ENCODE results near the gene KSR2.

Gene KSR2

DNA sequence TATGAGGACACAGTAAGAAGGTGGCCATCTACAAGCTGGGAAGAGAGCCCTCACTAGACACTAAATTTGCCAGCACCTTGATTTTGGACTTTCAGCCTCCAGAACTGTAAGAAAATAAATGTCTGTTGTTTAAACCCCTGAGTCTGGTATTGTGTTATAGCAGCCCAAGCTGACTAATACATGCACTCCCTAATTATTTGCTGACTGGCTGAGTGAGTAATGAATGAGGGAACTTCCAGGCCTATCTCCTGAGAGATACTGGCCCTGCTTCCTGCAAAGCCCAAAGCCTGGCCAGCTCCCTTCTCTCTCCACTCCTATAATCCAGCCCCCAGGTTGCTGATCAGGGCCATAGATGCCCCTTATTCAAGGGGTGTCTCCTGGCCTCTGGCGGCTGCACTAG is 487.3 kb downstream of the KSR2 start:
- DNase-seq, result no peak

DNA sequence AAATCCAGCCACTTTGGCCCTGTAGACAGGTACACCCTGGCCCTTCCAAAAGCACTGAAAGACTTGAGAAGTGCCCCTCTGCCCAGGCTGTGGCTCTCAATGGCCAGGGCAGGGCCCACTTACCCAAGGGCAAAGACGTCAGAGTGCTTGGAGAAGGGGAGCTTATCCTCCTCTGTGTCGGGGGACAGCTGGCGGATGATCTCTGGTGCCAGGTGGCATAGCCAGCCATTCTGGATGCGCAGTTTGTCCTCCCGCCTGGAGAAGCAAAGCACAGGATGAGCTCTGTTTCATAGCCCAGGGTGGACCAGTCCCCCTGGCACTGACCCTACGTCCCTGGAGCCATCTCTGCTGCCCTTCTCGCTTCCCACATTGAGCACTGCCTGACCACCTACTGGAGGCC is 492.4 kb downstream of the KSR2 start:
- DNase-seq, result no peak

DNA sequence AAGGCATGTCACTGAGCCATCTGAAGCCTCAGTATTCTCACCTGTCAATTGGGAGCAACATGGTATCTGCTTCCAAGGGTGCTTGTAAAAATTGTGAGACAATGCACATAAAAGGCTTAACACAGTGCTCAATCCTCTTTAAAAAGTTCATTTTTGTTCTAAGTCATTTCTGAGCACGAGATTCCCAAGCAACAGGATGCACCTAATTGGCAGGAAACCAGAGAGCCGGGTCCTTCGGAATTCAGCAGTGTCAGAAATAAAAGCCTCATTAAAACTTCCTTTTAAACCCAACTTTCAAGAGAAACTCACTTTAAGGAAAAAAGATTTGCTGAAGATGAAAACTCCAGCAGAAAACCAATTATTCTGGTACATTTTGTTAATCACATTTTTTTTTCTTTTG is 494.9 kb downstream of the KSR2 start:
- DNase-seq, result no peak

DNA sequence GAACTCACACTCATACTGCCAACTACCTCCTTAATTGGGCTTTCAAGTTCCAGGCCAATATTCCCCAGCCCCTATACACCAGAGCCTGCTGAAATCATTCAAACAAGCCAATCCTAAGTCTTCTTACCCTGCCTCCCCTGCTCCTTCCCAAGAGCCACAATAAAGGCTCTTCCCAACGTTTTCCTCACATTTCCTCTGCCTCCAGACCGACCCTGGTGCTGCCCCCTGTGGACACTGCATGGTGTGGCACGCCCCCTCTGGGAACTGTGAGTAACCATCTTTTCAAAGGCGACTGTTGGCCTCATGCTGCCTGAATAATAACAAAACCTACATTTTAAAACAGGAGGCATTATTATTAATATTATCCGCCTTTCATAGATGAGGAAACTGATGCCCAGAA is 495.8 kb downstream of the KSR2 start:
- DNase-seq, result no peak

DNA sequence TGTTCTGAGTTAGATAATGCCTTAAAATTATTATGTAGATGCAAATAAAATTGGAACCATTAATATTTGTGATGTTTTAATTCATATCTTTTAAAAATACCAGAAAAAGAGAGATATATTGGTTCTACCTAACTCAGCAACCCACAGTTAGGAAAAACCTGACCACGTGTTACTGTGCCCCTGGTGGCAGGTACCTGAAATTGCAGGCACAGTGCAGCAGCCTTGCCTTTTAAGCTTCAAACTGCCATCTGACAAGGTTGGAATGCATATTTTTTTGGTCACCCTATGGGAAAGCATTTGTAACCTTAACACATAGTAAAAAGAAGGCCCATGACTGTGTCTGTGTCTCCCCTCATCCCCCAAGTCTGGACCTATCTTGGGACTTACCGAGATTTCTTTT is 498.0 kb downstream of the KSR2 start:
- no peak for DNase-seq

DNA sequence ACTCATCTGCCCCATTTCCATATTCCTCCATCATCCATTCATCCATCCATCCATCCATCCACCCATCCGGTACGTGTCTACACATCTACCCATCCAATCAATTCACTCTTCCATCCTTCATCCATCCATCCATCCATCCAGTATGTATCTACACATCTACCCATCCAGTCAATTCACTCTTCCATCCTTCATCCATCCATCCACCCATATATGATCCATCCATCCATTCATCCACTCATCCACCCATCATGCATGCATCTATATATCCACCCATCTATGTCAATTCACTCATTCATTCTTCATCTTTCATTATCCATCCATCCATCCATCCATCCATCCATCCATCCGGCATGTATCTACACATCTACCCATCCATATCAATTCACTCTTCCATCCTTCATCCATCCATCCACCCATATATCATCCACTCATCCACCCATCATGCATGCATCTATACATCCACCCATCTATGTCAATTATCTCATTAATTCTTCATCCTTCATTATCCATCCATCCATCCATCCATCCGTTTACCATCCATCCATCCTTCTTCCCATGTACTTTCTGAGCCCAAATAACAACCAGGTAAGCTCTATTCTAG is 498.8 kb downstream of the KSR2 start:
- DNase-seq, result no peak

DNA sequence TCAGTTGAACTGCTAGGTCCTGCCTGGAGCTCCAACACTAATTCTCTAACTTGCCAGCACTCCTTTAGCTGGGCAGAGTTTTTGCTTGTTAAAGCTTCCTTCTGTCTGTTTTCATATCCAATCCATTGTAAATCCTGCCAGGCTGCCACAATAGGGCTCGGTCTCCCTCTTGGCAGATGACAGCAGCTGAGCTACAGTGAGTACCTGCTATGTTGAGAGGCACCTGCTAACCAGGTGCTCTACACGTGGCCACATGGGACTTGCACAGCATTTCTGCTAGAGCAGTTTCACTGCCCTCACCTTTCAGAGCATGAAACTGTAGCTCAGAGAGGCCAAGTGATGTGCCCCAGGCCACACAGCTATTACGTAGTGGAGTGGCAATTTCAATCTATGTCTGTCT is 500.8 kb downstream of the KSR2 start:
- DNase-seq, result no peak

DNA sequence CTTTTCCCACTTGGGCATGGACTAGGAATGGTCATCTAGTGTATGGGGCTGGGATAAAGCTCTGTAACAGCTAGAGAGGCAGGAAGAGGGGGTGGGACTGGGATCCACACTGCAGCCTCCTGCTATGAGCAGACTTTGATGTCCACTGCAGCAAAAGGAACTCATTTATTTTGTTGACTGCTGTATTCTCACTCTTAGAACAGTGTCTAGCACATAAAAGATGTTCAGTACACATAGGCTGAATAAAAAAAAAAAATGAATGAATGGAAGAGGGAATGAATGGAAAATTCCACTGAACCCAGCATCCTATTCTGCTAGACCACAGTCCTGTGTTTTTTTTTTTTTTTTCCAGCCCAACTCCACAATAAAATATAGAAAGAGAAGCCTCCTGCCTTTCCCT is 501.2 kb downstream of the KSR2 start:
- no peak for DNase-seq

DNA sequence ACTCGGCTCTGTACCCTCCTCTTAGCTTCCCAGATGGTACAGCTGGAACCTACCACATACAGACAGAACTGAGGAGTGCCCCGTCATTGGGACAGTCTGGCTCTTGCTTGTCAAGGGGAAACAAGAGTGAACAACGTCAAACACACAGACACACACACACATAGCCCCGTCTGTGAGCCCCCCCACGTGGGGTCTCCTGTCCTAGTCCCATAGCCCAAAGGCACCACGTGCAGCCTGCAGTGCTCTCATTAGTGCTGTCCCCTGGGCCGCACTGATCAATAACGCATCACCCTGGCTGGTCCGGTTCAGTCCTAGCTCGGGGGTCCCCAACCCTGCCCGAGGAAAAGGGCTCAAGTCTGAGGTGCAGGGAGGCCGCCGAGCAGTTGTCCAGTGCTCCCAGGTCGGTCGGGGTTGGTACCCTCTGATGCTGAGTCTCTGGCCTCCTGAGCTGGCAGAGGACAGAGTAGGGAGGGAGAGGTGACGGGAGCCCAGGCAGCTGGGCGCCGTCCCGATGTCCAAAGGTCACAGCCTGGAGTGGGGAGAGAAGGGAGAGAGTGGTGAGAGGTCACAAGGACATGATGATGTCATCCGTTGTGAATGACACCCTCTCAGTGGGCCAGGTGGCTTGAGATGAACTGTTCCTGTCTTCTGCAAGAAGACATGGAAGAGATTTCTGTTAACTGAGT is 502.0 kb downstream of the KSR2 start:
- no peak for DNase-seq

DNA sequence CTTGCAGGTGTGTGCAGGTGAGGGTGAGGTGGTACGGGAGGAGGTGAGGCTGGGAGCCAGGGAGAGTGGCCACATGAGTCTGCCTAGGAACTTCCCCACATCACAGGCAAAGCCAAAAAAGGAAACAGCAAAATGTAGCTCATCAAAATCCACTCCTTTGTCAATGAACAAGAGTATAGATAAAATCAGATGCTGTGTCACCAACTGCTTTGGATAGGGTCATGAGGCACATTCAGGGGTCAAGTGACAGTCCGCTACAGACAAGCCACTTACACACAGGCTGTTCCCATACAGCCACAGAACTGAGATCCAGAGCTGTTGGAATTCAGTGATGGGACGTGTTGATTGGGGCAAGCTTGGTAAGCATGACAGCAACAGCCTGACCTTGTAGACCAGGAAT is 507.1 kb downstream of the KSR2 start:
- DNase-seq, result no peak

DNA sequence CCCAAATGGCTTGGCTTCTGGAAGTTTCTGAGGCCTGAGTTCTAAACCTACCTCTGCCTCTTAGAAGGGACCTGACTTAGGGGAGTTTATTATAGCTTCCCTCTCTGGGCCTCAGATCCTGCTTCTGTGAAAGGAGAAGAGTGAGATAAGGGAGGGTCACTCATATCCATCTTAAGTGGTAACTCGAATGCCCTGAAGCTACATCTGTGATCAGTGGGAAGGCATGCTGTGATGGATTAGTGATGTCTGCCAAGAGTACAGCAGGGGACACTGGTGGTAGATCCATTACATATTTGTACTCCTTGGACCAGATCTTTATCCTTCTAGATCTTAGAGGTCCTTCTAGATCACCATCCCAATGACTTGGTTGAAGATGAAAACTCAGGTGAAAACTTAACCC is 509.6 kb downstream of the KSR2 start:
- no peak for DNase-seq

DNA sequence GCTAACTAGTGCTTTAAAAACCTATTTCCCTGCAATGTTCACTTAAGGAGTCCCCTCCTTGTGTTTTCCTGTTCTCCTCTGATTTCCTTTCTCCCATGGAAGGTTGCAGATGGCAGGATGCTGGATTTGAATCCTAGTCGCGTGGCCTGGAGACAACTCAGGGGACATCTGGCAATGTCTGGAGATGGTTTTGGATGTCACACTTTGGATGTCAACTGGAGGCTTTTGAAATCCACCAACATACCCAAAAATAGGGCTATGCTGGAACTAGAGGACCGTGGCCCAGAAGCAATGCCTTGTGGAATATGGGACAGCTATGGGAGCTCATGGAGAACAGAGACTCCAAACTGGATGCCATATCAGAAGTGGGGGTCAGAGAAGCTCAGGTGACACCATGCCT is 511.6 kb downstream of the KSR2 start:
- no peak for DNase-seq

DNA sequence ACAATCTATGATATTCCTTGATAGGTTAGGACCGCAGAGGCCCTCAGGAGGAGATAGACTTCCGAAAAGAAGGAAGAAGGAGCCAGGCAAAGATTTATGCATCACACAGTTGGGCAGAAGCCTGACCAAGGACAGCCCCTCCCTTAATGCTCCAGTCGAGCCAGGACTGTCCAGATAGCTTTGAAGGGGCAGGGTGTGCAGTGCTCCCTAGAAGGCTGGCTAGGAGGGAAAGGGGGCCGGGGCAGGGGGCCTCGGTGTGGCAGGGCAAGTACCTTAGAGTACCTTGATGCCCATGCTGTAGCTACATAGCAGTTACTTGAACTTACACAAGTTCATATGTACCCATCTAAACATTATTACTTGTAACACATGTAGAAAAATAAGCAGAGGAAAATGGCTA is 512.7 kb downstream of the KSR2 start:
- no peak for DNase-seq

DNA sequence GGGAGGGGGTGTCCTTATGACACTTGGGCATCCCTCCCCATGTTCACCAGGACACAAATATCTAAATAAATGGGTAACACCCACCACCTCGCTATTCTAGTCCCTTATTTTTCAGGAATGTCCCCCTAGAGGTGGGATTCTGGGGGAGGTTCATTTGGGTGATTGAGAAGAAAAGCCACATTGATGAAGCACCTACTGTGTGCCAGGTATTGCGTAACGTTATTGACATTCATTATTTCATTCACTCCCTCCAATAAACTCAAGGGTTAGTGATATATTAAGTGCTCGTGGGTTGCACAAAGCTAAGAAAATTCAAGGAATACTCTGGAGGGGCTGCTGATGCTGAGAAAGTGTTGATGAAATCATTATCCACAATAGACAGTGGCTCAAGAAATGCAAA is 514.8 kb downstream of the KSR2 start:
- no peak for DNase-seq

DNA sequence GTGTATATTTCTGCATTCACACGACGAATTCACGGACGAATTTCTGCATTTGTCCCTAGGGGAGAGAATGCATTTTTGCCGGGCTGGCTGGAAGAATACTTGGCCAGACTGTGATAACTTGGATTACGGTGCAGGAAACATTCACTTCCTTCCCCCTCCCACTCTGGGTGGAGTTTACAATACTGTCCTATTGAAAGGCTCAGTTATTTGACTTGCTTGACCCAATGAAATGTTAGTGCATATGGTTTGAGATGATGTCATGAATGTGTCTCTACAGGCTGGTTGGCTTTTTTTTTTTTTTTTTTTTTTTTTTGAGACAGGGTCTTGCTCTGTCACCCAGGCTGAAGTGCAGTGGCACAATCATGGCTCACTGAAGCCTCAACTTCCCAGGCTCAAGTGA is 516.7 kb downstream of the KSR2 start:
- no peak for DNase-seq

DNA sequence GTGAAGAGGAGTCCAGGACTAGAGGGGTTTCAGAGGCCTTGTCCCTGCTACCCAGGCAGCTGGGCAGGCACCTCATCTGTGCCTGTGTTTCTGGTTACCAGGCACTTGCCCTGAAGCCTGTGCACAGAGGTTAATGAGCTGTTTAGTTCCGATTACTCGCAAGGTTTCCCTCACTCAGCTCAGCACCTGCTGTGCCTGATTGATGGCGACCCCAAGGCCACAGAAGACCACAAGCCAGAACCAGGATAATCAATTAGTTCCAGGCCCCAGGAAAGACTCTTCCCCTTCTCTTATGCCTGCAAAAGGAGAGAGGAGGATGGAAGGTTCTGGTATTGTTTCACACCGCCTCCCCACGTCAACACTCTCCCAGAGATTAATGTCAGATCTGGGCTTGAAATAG is 518.6 kb downstream of the KSR2 start:
- DNase-seq, result no peak

DNA sequence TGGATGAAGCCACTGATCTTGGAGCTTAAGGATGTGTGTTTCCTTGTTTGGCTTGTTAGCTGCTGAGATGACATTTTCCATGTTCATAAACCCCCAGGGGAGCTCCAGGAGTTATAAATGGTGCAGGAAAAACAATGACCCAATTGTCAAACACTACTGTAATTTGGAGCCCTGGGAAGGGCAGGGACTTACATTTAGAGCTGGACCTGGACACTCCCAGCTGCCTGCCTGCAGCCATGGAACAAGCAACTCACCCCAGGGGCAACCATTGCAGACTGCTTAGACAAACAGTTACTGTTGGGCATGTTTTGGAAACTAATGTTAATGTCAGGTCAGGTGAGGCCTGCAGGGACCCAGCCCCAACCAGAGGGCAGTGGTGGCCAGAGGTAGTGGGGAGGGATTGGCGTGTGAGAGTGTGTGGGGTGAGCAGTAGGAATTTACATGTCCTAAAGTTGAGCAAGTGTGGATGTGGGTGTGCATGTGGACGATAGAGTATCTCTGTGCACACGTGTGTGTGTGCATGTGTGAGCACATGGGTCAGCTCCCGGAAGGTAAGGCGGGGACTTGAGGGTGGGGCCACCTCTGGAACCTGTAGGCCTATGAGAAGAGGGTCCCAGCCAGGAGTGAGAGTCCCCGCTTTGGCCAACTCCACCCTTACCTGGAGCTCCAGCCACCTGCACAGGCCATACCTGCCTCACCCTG is 521.0 kb downstream of the KSR2 start:
- no peak for DNase-seq

DNA sequence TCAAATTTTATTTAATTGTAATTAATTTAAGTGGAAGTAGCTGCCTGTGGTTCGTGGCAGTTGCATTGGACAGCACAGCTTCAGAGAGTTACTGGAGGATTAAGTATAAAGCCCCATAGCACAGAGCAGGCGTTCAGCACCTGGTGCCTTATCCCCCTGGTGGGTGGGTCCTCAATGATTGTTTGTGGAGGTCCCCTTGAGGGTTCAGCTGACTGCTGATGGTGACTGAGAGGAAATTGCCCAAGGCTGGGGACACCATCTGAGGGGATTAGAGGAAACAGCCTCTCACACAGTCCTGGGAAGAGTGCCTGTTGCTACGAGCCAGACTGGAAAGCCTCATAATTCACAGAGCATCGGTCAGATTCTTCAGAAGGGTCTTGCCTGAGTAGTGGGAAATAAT is 524.0 kb downstream of the KSR2 start:
- no peak for DNase-seq

DNA sequence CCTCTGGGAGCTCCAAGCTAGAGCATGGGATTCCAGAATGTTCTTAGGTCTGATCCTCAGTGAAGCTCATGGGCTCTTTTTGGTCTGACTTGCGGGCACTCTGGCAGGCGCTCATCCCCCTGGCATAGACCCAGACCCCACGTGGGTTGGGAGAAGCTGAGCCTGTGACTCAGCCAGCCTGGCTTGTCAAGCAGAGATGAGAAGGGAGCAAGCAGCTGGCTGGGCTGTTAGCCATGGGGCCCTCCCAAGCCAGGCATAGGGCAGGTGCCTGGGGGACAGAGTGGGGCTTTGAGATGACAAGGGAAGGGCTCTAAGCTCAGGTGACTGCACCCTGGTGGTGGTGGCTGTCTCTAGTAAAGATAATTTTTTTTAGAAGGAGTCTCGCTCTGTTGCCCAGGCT is 527.0 kb downstream of the KSR2 start:
- peak; percentile 56 for DNase-seq

DNA sequence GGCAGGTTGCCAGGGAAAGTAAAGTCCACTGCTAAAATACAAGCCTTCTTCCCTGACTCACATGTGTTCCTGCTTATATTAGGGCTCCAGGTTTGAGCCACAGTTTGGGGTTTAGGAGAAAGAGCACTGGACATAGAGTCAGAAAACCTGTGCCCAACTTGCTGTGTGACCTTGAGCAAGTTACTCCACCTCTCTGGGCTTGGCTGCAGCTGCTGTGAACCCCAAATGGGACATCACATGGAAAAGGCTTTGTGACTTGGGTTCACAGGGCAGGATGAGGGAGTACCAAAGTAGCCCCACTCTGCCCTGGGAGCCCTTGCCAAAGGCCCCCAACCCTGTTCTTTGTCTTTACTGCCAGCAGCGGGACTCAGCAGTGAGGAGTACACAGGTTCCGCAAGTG is 528.4 kb downstream of the KSR2 start:
- no peak for DNase-seq

DNA sequence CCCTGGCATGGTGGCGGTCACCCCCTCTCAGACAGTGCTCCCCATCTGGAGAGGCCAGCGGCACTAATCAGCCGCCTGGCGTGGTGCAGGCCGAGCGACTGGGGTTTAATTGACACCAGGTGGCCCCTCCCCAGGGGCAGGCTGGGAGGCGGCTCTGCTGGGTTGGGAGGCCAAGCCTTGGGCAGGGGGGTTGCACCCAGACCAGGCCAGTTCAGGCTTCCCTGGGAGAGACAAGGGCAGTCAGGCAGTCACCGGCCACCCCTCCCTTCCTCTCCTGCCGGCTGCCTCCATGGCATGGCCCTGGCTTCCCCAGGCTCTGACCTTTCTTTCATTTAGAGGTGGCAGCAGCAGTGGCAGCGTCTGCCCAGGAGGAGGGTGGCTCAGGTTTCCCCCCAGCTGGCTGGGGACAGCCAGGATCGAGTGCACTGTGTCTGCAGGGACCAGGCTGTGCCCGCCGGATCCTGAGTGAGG is 529.2 kb downstream of the KSR2 start:
- DNase-seq, result no peak

DNA sequence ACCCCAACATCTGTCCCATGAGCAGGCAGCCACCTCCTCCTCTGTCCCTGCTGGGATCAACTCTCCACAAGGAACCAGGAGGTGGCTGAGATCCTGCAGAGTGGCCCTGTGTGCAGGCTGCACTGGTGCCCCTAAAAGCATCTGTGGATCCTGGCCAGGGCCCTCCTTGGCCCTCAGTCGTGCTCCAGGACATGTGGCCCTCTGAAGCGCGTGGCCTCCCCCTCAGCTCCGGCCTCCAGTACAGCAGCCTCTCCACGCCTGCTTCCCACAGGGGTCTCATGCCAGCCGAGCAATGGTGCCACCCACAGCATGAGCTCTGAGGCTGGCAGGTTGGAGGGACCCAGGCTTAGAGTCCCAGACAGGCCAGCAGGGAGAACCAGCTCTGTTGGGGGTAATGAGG is 530.0 kb downstream of the KSR2 start:
- no peak for DNase-seq

DNA sequence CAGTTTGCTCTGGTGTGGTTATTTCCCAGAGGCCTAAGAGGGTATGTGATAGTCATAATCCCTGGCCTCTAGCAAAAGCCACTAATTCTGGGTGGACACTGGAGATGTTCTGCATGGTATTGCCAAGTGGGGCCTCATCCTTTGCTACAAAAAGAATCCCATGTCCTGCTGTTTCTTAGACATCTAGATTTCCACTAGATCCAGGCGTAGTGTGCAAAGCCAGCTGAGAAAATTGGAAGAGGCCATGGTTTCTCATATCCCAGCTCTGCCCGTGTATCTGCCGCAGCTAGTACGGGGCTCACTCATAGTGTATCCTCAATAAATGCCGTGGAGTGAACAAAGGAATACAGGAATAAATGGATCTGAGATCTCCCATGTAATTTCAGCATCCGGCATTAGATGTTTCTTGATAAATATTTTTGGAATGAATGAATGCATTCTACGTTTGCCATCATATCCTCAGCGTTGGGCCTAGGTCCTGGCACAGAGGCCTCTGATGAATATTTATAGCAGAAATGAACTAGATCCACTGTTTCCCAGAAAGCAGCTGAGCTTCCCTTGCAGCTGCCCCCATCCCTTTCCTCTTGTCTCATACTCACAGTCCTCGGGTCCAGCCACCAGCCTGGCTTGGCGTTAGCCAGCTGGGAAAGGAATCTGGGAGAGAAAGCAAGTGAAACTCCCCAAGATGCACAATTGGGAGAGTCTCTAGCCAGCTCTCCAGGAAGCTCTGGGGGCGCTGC is 531.1 kb downstream of the KSR2 start:
- no peak for DNase-seq

DNA sequence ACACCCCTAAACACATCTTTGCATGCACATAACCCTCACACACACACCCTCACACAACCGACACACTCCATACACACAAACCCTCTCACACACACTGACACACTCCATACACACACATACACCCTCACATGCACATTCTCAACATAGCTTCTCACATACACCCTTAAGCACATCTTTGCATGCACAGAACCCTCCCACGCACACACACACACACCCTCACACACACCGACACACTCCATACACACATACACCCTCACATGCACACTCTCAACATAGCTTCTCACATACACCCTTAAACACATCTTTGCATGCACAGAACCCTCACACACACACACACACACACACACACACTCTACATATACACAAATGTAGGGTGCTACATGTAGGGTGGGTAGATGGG is 534.9 kb downstream of the KSR2 start:
- no peak for DNase-seq
